ENCODE measurements around the gene ID3. TPM values are rescaled to one million over a fixed set of nuclear protein-coding genes. Genes with fewer than 3 reads are reported as not detected.

The ID3 gene
- total and polyA plus RNA-seq, 2 donors (not counting 3 experiments of a cell fraction or from before 2014, with no cell fraction given), result 277 to 971 TPM

- BruUV-seq (replicated peaks), result no TSS peak
- no peaks in the 10 kb centered on the region for H3K79me2 ChIP-seq (ENCODE audit: control insufficient read depth, insufficient read depth, low read length)
- H3K9me1 ChIP-seq (replicated peaks; ENCODE audit: control insufficient read depth, extremely low read depth, insufficient read depth, low read length), result no peaks in the 10 kb centered on the region
- no peaks in the 10 kb centered on the region for H4K20me1 ChIP-seq (replicated peaks; ENCODE audit: control insufficient read depth, extremely low read depth, insufficient read depth, low read length)
- H3K27ac ChIP-seq (ENCODE audit: insufficient read depth, low read depth, low read length), result no peak overlapping the region
- H3K9me3 ChIP-seq (replicated peaks; ENCODE audit: control insufficient read depth, insufficient read depth, low read length), result no peaks in the 10 kb centered on the region
- dilution Hi-C loops (cut with MboI; ENCODE audit: extremely low pct_ligation_motif_present, low sequenced_read_pairs) (no loop called here), intact Hi-C loops (cut with micrococcal nuclease) (loop anchor here (1.0 to 10.0 kb wide), 2 partner anchors 9 to 193 kb away; partner anchors contain the start of gene HNRNPR)
- no peak for TF ChIP-seq CTCF (IDR thresholded peaks at IDR 0.05; ENCODE audit: extremely low read depth in 1 of 2, insufficient read depth in 1 of 2, low read depth in 1 of 2, low read length in 2 of 2)
- TF ChIP-seq GATA2 (IDR thresholded peaks at IDR 0.05; ENCODE audit: insufficient read depth, insufficient read length, low read depth, low read length), result no peak
- TF ChIP-seq FOS (IDR thresholded peaks at IDR 0.05; ENCODE audit: borderline replicate concordance, insufficient read depth, low read length), result no peak
- TF ChIP-seq POLR2A (IDR thresholded peaks at IDR 0.05; ENCODE audit: low read depth, low read length), result no peak
- no peak for TF ChIP-seq MAX (IDR thresholded peaks at IDR 0.05; ENCODE audit: insufficient read depth, insufficient read length)
- TF ChIP-seq MYC (IDR thresholded peaks at IDR 0.05; ENCODE audit: low read depth, low read length), result no peak
- TF ChIP-seq EZH2 (IDR thresholded peaks at IDR 0.05; ENCODE audit: borderline replicate concordance, low read depth, low read length, severe bottlenecking), result no peak
- no peak for TF ChIP-seq JUN (IDR thresholded peaks at IDR 0.05; ENCODE audit: borderline replicate concordance, insufficient read depth, insufficient read length, low read depth)
- no peak for TF ChIP-seq POLR2AphosphoS5 (IDR thresholded peaks at IDR 0.05; ENCODE audit: insufficient read depth, low read depth, low read length)
- no peak overlapping the region for H3K4me2 ChIP-seq (ENCODE audit: insufficient read depth, low read length)
- H3K4me1 ChIP-seq (ENCODE audit: control insufficient read depth, extremely low read depth, insufficient read depth, low read length), result peaks cover 8% of the 10 kb centered on the region
- H3K36me3 ChIP-seq (ENCODE audit: control insufficient read depth in 2 of 2, extremely low read depth in 1 of 2, insufficient read depth in 2 of 2, low read length in 2 of 2), result no peaks in the 10 kb centered on the region
- no peak overlapping the region for H2AFZ ChIP-seq (ENCODE audit: low read depth, low read length)
- no peak overlapping the region for H3K4me3 ChIP-seq (replicated peaks in 1 of 3; ENCODE audit: insufficient read depth in 1 of 3, low read depth in 1 of 3, low read length in 3 of 3)
- no peak overlapping the region for H3K9ac ChIP-seq (replicated peaks; ENCODE audit: extremely low read depth, insufficient read depth, low read length)
- ChIA-PET CTCF (interaction anchor here (2.1 to 16.6 kb wide), 2 partner anchors 38 to 100 kb away, joined by 7 to 192 read pairs; no protein-coding TSS in a partner anchor), POLR2A (no interaction called here)
- no peaks in the 10 kb centered on the region for H3K27me3 ChIP-seq (ENCODE audit: control insufficient read depth in 2 of 2, insufficient read depth in 2 of 2, low read length in 2 of 2)
- DNase-seq (ENCODE audit: low read depth, low spot score) (no peak), FAIRE-seq (no peak)
Observed at GRCh38 chr1:23537296-23537973, 21.9 kb downstream of the ID3 start.
